Measurements from ENCODE around the gene PA2G4.
"Not testable (repeated sequence)": the region's sequence is repeated elsewhere in the genome, so short reads cannot be mapped to it uniquely, and the experiment has no call there.

The PA2G4 gene

DNA sequence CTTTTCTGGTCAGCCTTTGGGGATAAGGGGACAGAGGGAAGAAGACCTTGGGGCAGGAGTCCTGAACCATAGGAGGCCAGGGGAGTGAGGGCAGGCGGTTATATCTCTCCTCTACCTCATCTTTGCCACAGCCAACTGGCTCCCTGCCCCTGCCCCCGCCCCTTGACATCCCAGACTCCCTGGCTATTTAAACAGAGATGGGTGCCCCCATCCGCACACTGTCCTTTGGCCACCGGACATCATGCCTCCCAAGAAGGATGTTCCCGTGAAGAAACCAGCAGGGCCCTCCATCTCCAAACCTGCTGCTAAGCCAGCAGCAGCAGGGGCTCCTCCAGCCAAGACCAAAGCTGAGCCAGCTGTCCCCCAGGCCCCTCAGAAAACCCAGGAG is 49.3 kb downstream of the PA2G4 start:
- no peak for DNase-seq (ENCODE audit: low spot score)

DNA sequence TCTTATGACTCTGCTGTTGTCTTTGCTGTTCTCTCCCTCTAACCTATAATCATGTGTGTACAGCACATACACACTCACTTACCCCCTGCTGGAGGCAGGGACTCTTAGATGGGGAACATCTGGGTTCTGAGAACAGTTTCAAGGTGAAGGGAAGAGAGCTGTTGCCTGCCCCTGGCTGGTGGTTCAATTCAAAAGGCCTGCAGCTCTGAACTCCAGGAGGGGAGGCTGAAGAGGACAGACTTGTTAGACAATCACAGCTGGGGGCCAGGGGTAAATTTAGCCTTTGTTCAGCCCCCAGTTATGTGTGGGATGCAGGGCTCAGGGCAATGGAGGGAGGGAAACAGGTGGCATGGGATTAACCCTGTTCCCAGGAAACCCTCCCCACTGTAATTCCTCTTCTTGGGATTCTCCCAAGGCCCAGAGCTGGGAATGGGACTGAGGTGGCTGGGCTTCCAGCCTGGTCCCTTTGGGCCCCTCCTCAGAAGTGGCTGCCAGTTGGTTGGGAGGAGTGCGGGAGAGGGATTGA is 50.0 kb downstream of the PA2G4 start:
- DNase-seq (ENCODE audit: low spot score) = no peak

DNA sequence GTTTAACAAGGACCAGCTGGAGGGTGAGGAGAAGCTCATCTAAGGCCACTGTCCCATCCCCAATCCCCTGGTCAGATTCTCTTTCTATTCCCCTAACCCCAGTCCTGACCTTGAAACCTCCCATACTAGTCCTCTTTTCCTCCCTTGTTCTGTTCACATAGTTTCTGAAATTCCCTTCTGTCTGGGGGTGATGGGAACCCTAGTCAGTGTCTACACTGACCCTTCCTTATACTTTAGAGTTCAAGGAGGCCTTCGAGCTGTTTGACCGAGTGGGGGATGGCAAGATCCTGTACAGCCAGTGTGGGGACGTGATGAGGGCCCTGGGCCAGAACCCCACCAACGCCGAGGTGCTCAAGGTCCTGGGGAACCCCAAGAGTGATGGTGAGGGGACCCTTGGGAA is 50.5 kb downstream of the PA2G4 start:
- DNase-seq (ENCODE audit: low spot score) = no peak

GRCh38 chr12:56155256-56155845 is 51.0 kb downstream of the PA2G4 start:
- DNase-seq (ENCODE audit: low spot score) = no peak

DNA sequence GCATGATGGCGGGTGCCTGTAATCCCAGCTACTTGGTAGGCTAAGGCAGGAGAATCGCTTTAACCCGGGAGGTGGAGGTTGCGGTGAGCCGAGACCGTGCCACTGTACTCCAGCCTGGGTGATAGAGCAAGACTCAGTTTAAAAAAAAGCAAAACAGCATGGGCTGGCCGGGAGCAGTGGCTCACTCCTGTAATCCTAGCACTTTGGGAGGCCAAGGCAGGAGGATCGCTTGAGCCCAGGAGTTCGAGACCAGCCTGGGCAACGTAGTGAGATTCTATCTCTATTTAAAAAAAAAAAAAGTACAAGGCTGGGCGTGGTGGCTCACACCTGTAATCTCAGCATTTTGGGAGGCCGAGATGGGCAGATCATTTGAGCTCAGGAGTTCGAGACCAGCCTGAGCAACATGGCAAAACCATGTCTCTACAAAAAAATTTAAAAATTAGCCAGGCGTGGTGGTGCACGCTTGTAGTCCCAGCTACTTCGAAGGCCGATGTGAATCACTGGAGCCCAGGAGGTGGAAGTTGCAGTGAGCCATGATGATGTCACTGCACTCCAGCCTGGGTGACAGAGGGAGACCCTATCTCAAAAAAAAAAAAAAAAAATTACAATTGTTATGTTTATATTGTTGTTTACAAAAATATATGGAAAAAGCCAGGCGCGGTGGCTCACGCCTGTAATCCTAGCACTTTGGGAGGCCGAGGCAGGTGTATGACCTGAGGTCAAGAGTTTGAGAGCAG is 52.3 kb downstream of the PA2G4 start:
- DNase-seq (ENCODE audit: low spot score) = not testable (repeated sequence)

- DNase-seq (ENCODE audit: low spot score) = peak; percentile 52
These were observed 53.1 kb downstream of the PA2G4 start for GRCh38 chr12:56157201-56158028.

DNA sequence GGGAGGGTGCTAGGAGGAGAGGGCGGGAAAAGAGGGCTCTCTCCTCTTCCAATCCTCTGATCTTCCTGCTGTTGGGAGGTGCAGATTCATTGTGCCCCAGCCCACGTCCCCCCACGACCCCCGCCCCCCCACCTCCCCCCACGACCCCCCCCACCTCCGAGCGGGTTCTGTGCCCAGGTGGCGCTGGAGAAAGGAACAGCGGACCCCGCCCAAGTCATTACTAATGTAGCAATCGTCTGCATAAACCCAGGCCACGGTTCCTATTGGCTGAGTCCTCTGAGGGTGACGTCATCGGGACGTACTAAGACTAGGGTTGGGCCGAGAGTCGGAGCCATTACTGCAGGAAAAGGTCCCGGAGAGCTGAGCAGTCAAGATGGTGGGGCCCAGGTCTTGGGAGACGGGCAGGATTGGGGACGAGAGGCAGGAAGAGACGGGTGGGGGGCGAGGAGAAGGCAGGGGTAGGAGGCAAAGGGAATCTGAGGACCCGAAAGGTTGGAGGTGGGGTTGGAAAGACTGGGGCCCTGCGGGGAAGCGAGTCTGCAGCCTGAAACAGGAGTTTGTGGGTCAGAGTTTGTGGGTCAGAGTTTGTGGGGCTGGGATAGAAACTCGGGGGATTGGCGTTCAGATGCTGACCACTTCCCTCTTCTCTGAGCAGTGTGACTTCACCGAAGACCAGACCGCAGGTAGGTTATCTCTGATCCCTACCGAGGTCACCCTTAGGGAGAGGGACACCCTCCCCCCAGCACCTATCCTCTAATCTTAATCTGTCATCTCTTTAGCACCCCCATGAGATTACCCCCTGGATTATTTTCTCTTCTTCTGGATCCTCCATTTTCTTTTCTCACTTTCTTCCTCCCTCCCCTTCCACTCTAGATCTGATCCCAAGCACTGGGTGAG is 53.9 kb downstream of the PA2G4 start, which contains the start of gene MYL6:
MYL6 (plus strand) TSS at position 331 of the 897 bp plus-strand sequence; CDS start at position 374, 43 bp downstream.
- DNase-seq (ENCODE audit: low spot score) = peak; percentile 94

DNA sequence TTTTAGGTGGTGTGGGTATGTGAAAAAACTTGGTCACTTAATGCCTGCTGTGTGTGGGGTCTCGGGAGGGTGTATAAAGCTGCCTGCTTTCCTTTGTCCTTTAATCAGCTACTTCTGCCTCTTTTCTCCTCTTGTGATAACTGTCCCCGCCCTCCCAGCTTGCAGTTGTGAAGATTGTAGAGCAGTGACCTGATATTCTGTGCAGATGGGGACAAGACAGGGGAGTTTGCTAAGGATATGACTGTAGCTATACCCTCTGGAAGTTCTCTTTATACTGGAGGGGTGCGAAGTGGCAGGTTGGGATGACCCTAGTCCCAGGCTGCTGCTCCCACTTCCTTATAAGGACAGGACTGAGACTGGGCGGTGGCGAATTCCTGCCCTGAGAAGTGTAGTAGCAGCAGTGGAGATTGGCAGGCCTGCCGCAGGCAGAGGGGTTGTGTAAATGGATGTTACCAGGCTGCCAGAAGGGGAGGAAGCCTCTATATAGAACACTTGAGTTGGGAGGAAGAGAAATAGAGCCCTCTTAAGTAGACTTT is 54.6 kb downstream of the PA2G4 start:
- peak; percentile 14 for DNase-seq (ENCODE audit: low spot score)

DNA sequence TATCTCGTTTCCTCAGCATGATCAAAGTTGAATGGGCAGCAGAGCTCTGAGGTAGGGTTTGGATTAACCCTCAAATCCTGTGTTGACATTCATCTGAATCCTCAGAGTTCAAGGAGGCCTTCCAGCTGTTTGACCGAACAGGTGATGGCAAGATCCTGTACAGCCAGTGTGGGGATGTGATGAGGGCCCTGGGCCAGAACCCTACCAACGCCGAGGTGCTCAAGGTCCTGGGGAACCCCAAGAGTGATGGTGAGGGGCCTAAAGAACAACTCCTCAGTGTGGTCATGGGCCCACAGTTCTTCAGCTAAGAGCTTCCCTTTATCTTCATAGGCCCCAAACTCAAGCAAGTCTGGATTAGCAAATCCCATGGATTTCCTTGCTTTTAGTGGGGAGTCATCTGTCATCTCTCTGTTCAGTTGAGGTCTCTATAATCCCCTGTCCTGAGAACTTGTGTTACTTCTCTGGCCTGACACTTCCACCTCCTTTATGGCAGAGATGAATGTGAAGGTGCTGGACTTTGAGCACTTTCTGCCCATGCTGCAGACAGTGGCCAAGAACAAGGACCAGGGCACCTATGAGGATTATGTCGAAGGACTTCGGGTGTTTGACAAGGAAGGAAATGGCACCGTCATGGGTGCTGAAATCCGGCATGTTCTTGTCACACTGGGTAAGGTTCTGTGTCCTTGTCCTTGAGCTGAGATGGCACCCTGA is 55.3 kb downstream of the PA2G4 start:
- no peak for DNase-seq (ENCODE audit: low spot score)

DNA sequence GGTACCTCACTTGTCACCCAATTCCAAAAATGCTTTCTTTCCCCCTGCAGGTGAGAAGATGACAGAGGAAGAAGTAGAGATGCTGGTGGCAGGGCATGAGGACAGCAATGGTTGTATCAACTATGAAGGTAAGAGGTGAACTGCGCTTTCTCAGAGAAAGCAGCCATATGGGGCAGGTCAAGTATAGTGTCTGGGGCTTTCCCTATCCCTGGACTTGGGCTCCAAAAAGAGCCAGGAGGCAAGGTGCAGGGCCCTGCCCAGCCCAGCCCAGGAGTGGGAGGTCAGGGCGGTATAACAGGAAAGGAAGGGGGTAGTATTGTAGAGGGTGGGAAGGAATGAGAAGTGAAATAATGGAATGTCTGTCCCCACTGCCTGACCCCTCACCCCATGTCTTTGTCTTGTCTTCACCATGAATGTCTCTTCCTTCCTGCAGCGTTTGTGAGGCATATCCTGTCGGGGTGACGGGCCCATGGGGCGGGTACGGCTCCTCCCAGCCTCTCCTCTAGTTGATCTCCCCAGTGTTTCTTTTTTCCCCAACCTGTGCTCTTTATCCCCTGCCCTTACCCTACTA is 55.9 kb downstream of the PA2G4 start:
- peak; percentile 70 for DNase-seq (ENCODE audit: low spot score)

DNA sequence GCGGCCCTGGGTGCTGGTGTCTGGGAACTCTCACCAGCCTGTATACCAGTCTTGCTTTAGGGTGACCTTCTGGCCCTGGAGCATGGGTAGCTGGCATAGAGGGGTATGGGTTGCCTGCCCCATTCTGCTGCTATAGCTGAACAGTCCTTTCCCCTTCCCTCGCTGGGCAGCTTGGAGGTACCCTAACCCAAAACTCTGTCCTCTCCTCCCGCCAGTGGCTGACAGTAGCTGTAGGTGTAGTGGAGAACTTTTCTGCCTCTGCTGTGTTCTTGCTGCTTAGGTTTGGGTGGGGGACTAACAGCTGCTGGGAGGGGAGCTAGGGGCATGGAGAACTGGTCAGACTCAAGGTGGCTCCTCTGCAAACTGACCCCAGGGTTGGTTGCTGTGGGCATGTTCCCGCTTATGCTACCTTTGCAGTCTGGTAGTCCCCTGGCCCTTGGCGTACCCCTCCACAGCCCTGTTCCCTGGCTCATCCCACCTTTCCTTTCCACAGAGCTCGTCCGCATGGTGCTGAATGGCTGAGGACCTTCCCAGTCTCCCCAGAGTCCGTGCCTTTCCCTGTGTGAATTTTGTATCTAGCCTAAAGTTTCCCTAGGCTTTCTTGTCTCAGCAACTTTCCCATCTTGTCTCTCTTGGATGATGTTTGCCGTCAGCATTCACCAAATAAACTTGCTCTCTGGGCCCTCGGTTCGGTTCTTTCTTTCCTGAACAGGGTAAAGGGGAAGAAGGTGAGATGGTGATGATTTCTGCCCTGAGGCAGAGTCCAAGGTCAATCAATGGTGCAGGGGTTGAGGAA is 56.7 kb downstream of the PA2G4 start:
- no peak for DNase-seq (ENCODE audit: low spot score)

DNA sequence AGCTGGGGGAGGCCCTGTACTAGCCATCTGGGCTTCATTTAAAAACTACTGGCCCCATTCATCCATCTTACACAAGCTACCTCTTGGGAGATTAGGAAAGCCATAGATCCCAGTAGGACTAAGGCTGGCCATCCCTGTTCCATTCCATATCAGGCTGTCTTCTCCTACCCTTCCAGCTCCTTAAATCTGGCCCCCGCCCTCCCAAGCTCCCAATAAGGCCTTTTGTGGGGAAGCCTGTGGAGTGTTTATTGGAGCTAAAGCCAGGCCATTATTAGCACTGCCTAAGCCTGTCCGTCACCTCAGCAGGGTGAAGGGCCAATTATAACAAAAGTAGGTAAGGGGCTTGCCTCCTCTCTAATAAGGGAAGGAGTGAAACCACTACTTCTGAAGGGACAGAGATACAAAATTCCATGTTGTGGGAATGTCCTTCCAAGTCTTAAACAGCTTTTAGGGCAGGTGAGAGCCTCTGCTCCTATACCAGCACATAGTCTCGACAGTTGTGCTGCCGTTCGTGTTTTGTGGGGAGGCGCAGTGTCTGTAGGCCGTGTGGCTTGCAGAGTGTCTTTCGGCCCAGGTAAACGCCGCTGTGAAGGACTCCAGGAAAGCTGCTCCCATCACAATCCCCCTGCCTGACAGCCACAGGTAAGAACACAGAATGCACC is 57.5 kb downstream of the PA2G4 start:
- DNase-seq (ENCODE audit: low spot score) = no peak

GRCh38 chr12:56162468-56163290 is 58.3 kb downstream of the PA2G4 start:
- DNase-seq (ENCODE audit: low spot score) = no peak

Measured in CD4-positive, alpha-beta T cell treated with Interleukin-6 at 100 ng/mL for 8 hours (primary cell).